Panc1 (cell line): ENCODE results near the gene GDF10. TPM values are rescaled to one million over a fixed set of nuclear protein-coding genes. Genes with fewer than 3 reads are reported as not detected.

Experiments used
- ATAC-seq: fragments of 200-7000 bp; cut with Tn5 transposase; 2 replicates; pipeline ENCODE4 v1.9.1; 2020; ENCODE audit warnings: mild to moderate bottlenecking, moderate library complexity
- BruUV-seq: library from RNA; stranded (reverse); fragments of 400-500 nt; replicated peaks from 2 replicates; lab custom pipeline; 2021; lab: Mats Ljungman, UMichigan
- CTCF ChIA-PET: fragments of 300-600 bp; sonication (Branson Sonifier 250); formaldehyde crosslinking; loops from one replicate; lab custom pipeline; 2022; ENCODE audit warnings: antibody characterized with exemption; lab: Charles Lee
- POLR2A ChIA-PET: fragments of 300-600 bp; sonication (Branson Sonifier 250); formaldehyde crosslinking; loops from one replicate; lab custom pipeline; 2022; ENCODE audit warnings: antibody characterized with exemption; lab: Charles Lee
- DNase-seq: peaks from one replicate; pipeline ENCODE4 v3.0.0-alpha.2; 2010; ENCODE audit warnings: low read depth, low spot score
- H3K27ac ChIP-seq: 2 replicates; pipeline ENCODE4 v1.5.1; 2011; ENCODE audit warnings: mild to moderate bottlenecking, low read length, inconsistent platforms
- H3K27me3 ChIP-seq: fragments of 200-500 bp; sonication (Bioruptor generic); 2 replicates; pipeline ENCODE4 v1.6.0; 2014; ENCODE audit warnings: low read length, inconsistent platforms; ENCODE audit not compliant: control insufficient read depth, insufficient read depth
- H3K36me3 ChIP-seq: fragments of 200-500 bp; sonication (Bioruptor generic); 2 replicates; pipeline ENCODE4 v1.5.1; 2014; ENCODE audit warnings: inconsistent platforms, mild to moderate bottlenecking, low read length, moderate library complexity; ENCODE audit not compliant: control insufficient read depth, insufficient read depth
- H3K4me1 ChIP-seq: 2 replicates; pipeline ENCODE4 v1.5.1; 2011; ENCODE audit warnings: inconsistent platforms, mild to moderate bottlenecking, low read length, moderate library complexity; ENCODE audit not compliant: control insufficient read depth, insufficient read depth
- H3K4me3 ChIP-seq, 2 experiments: 2 replicates each; pipeline ENCODE4 v1.5.1; 2011 to 2012; ENCODE audit warnings: low read depth in 2 of 2, low read length in 2 of 2, mild to moderate bottlenecking in 2 of 2, inconsistent platforms in 1 of 2, moderate library complexity in 1 of 2
- H3K9me3 ChIP-seq: fragments of 200-500 bp; sonication (Bioruptor generic); 2 replicates; pipeline ENCODE4 v1.5.1; 2014; ENCODE audit warnings: low read depth, mild to moderate bottlenecking, inconsistent platforms, low read length, moderate library complexity; ENCODE audit not compliant: control insufficient read depth, insufficient read depth
- POLR2AphosphoS5 ChIP-seq: IDR thresholded peaks from 2 replicates; pipeline ENCODE4 v1.6.1; 2012; ENCODE audit warnings: mild to moderate bottlenecking, low read depth, low read length, moderate library complexity
- REST ChIP-seq, 2 experiments: IDR thresholded peaks; 2 replicates each; pipeline ENCODE4 v1.6.1; 2011 to 2012; ENCODE audit warnings: low read depth in 2 of 2, control low read depth in 1 of 2, low read length in 1 of 2, mild to moderate bottlenecking in 1 of 2, moderate library complexity in 1 of 2; ENCODE audit not compliant: insufficient read depth in 1 of 2
- SIN3A ChIP-seq: IDR thresholded peaks from 2 replicates; pipeline ENCODE4 v1.6.1; 2012; ENCODE audit warnings: low read depth, mild to moderate bottlenecking, low read length, moderate library complexity, borderline replicate concordance; ENCODE audit not compliant: insufficient read depth
- TCF7L2 ChIP-seq: IDR thresholded peaks from 2 replicates; pipeline ENCODE4 v1.6.1; 2011; ENCODE audit warnings: mild to moderate bottlenecking, low read depth, low read length, inconsistent platforms
- in situ Hi-C: cut with HindIII; loops from 2 replicates; pipeline ENCODE4 v1.10.0; 2016; ENCODE audit warnings: low sequenced_read_pairs, low pct_unique_long_range_greater_than_20kb
- intact Hi-C: fragments of 100-400 bp; cut with micrococcal nuclease; formaldehyde crosslinking; loops from one replicate; pipeline ENCODE4 v1.10.0; 2022; ENCODE audit not compliant: unreplicated experiment
- total RNA-seq: library from RNA; stranded (reverse); gene quantifications from one replicate; pipeline ENCODE4 v1.2.1, GENCODE V29; 2021; ENCODE audit not compliant: unreplicated experiment
- TF ChIP-seq, protein P1 (sequence below): fragments of 450-650 bp; IDR thresholded peaks from 2 replicates; pipeline ENCODE4 v1.5.1; 2017; ENCODE audit warnings: mild to moderate bottlenecking

The GDF10 gene
- total RNA-seq, 1 experiment from 2014 or later, result 1.2 TPM

GRCh38 chr10:47344996-47345870, 45.2 kb downstream of the GDF10 start:
- no peak for TF ChIP-seq SIN3A
- no peak for TF ChIP-seq TCF7L2
- no peak for TF ChIP-seq POLR2AphosphoS5
- TF ChIP-seq, protein P1, sequence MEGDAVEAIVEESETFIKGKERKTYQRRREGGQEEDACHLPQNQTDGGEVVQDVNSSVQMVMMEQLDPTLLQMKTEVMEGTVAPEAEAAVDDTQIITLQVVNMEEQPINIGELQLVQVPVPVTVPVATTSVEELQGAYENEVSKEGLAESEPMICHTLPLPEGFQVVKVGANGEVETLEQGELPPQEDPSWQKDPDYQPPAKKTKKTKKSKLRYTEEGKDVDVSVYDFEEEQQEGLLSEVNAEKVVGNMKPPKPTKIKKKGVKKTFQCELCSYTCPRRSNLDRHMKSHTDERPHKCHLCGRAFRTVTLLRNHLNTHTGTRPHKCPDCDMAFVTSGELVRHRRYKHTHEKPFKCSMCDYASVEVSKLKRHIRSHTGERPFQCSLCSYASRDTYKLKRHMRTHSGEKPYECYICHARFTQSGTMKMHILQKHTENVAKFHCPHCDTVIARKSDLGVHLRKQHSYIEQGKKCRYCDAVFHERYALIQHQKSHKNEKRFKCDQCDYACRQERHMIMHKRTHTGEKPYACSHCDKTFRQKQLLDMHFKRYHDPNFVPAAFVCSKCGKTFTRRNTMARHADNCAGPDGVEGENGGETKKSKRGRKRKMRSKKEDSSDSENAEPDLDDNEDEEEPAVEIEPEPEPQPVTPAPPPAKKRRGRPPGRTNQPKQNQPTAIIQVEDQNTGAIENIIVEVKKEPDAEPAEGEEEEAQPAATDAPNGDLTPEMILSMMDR, result no peak
- no peak for TF ChIP-seq REST (IDR thresholded peaks at IDR 0.05; ENCODE audit: insufficient read depth in 1 of 2, low read depth in 2 of 2, low read length in 1 of 2)
- Histone ChIP-seq H3K27ac (no peak overlapping the region), H3K36me3 (no peaks in the 10 kb centered on the region), H3K27me3 (peaks cover 18% of the 10 kb centered on the region; the same call in 1 of the 2 replicates), H3K9me3 (no peaks in the 10 kb centered on the region), H3K4me3 (no peak overlapping the region), H3K4me1 (no peaks in the 10 kb centered on the region)
- no peak for ATAC-seq
- ChIA-PET POLR2A (no interaction called here), CTCF (no interaction called here)
- no TSS peak for BruUV-seq
- in situ Hi-C loops (no loop called here), intact Hi-C loops (no loop called here)
- DNase-seq, result no peak

DNA sequence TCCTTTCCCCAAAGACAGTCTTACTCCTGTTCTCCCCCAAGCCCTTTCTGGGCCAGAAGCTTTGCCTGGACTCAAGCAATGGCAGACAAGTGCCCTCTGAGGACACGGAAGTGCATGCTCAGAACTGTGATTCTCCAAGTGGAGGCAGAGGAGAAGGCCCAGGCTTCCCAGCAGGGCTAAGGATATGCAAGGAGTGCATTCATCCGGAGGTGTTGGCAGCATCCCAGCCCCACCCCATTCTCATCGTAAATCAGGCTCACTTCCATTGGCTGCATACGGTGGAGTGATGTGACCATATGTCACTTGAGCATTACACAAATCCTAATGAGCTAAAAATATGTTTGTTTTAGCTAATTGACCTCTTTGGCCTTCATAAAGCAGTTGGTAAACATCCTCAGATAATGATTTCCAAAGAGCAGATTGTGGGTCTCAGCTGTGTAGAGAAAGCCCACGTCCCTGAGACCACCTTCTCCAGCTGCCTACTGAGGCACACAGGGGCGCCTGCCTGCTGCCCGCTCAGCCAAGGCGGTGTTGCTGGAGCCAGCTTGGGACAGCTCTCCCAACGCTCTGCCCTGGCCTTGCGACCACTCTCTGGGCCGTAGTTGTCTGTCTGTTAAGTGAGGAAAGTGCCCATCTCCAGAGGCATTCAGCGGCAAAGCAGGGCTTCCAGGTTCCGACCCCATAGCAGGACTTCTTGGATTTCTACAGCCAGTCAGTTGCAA, 46.7 kb downstream of the GDF10 start:
- TF ChIP-seq SIN3A, result no peak
- POLR2A ChIA-PET, result interaction anchor here (0.6 kb wide), 1 partner anchor 17 kb away, joined by 4 read pairs; no protein-coding TSS in a partner anchor
- intact Hi-C loops, result no loop called here

More for the DNA sequence above, 46.7 kb downstream of the GDF10 start:
- H3K9me3 ChIP-seq, result no peaks in the 10 kb centered on the region
- CTCF ChIA-PET, result no interaction called here
- DNase-seq, result no peak
- in situ Hi-C loops, result no loop called here
- H3K4me1 ChIP-seq, result no peaks in the 10 kb centered on the region
- H3K27ac ChIP-seq, result no peak overlapping the region
- no peak for ATAC-seq
- BruUV-seq, result no TSS peak
- H3K27me3 ChIP-seq, result peaks cover 14% of the 10 kb centered on the region; the same call in 1 of the 2 replicates
- no peaks in the 10 kb centered on the region for H3K36me3 ChIP-seq
- no peak overlapping the region for H3K4me3 ChIP-seq
